Fibroblast of pulmonary artery (primary cell): ENCODE results near the gene FURIN.

ENCODE experiments used
- DNase-seq: peaks from one replicate; pipeline ENCODE4 v3.0.0-alpha.2; 2010; ENCODE audit warnings: low read depth
- H3K4me3 ChIP-seq: replicated peaks from 2 replicates; pipeline ENCODE4 v1.5.1; 2011; ENCODE audit warnings: low read depth, mild to moderate bottlenecking, control low read depth, low read length, moderate library complexity
- TF ChIP-seq, protein P1 (sequence below): IDR thresholded peaks from 2 replicates; pipeline ENCODE4 v1.5.1; 2011; ENCODE audit warnings: mild to moderate bottlenecking, control low read depth, low read length, inconsistent platforms; ENCODE audit errors: missing control alignments

FURIN gene

DNA sequence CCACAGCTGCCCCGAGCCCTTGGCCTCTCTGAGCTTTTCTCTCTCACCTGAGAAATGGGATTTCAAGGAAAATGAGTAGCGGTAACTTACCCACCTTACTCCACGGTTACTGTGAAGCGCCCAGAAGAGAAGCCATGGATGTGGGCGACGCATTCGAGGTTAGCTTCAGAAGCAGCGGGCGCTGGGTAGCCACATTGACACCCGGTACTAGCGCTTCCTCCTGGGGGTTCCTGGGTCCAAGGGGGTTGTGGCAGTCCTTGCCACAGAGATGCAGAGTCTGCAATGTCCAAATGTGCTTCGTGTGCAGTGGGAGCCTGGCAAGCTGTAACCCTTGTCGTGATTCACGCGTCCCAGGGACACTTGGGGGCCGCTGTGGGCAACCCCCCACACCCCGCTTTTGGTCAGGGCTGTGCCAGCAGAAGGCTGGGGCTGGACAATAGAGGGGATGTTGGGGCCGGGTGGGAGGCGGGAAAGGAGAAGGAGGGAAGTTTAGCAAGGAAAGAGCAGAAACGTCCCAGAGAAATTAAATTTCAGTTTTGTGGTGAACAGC lies 41.4 kb upstream of the FURIN start:
- no peak for DNase-seq
- H3K4me3 ChIP-seq = no peak overlapping the region
- TF ChIP-seq, protein P1, sequence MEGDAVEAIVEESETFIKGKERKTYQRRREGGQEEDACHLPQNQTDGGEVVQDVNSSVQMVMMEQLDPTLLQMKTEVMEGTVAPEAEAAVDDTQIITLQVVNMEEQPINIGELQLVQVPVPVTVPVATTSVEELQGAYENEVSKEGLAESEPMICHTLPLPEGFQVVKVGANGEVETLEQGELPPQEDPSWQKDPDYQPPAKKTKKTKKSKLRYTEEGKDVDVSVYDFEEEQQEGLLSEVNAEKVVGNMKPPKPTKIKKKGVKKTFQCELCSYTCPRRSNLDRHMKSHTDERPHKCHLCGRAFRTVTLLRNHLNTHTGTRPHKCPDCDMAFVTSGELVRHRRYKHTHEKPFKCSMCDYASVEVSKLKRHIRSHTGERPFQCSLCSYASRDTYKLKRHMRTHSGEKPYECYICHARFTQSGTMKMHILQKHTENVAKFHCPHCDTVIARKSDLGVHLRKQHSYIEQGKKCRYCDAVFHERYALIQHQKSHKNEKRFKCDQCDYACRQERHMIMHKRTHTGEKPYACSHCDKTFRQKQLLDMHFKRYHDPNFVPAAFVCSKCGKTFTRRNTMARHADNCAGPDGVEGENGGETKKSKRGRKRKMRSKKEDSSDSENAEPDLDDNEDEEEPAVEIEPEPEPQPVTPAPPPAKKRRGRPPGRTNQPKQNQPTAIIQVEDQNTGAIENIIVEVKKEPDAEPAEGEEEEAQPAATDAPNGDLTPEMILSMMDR = no peak

DNA sequence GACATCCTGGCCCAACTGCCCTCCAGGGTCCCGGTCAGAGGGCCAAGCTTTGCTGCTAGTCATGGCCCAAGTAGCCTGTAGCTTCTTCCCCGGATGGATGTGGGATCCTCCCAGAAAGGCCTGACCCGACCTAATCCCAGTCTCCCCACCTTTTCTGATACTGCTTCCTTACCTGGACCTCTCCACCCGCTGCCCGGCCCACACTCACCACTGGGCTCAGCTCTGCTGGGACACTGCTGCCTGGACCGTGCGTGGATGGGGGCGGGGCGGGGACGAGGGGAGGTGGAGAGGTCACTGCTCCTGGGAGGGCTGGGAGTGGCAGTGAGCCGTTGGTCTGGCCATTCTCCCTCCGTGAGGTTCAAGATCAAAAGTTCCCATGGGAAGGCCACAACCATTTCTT lies 40.3 kb upstream of the FURIN start:
- TF ChIP-seq, protein P1 = no peak
- no peak for DNase-seq
- no peak overlapping the region for H3K4me3 ChIP-seq

DNA sequence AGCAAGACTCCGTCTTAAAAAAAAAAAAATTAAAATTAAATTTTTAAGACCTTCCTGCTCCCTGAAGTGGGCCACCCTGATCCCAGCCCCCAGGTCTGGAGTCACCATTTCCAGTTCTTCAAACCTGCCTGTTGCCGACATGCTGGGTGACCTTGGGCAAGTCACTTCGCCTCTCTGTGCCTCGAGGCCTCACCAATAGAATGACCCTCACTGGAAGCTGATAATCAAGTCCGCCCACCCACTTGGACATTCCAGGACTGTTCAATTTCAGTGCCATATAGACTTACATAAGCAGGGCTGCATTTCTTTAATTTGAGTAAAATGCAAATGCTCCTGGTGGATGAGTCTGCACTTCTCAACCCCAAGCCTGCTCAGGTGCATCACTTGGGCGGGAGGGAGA lies 39.3 kb upstream of the FURIN start:
- TF ChIP-seq, protein P1 = no peak
- no peak overlapping the region for H3K4me3 ChIP-seq
- no peak for DNase-seq

DNA sequence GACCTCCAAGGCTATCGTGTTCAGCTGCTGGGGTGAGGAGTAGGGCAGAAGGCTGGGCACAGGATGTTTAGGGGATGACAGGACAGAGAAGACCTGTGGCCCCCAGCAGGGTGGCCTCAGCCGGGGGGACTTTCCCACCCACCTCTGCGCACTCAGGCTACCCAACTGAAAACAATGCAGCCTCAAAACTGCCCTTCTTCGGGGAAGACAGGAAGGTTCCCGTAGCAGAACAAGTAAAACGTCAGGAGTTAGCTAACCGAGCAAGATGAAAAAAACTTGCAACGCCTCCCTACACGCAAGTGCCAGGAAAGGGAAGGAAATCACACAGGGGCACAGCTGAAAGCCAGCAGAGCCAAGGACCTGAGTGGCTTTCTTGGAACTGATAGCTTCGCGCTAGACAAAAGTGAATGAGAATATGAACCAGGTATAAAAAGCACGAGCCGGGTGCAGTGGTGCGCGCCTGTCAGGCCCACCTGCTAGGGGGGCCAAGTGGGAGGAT lies 38.4 kb upstream of the FURIN start:
- TF ChIP-seq, protein P1 = no peak
- no peak overlapping the region for H3K4me3 ChIP-seq
- DNase-seq = peak; percentile 30

DNA sequence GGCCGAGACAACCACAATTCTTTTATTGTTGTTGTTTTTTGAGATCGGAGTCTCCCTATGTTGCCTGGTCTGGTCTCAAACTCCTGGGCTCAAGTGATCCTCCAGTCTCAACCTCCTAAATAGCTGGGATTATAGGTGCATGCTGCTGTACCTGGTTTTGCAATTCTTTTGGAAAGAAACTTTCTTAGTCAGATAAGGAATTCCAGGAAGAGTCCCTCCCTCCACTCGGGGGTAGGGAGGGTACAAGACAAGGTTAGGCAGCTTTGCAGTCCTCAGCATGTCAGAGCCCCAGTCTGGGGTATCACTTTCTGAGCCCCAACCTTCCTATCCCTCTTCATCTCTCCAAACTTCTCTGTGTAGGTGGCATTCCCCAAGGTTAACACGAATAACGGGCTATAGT lies 33.8 kb upstream of the FURIN start:
- TF ChIP-seq, protein P1 = no peak
- no peak overlapping the region for H3K4me3 ChIP-seq
- no peak for DNase-seq

DNA sequence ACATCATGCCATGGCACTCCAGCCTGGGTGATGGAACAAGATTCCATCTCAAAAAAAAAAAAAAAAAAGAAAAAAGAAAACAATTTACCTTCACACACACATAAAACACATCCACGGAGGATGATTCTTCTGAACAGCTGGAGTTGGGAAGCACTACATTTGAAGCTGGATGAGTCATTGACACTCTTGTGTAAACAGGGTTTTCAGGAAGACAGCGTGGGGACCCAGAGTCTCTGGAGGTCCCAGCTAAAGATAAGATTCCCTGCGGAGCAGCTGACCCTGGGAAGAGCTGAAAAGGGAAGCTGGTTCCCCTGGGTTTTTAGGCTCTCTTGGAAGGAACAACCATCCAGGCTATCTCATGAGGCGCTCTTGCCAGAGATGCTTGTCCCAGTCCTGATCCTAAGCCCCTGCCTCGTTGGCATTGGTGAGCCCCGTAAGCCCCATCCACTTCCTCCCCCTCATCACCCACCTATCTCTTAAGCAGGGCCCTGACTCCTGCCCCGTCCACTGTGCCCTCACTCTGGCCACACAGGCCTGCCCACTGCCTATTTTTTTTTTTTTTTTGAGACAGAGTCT lies 32.0 kb upstream of the FURIN start:
- TF ChIP-seq, protein P1 = no peak
- DNase-seq = peak; percentile 73
- H3K4me3 ChIP-seq = no peak overlapping the region

DNA sequence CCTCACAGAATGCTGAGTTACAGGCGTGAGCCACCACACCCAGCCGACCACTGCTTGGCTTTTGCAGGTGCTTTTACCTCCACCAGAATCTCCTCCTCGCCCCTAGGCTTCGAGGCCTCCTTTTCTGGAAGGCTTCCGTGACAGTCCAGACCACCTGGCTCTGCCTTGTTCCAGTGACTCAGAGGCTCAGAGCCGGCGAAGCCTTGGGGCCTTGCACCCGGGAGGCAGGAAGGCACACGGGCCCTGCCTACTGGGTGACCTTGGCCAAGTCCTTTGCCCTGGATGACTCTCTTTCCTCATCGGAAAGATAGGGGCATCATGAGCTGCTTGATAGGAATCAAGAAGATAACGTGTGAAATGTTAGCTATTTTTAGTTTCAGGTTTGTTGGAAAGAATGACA lies 31.3 kb upstream of the FURIN start:
- DNase-seq = no peak
- TF ChIP-seq, protein P1 = no peak
- H3K4me3 ChIP-seq = no peak overlapping the region
